GM18498 (cell line): ENCODE measurements around the gene DAGLA.

Experiments
- ATAC-seq: cut with Tn5 transposase; IDR thresholded peaks from one replicate; pipeline ENCODE4 v1.9.1; 2021; ENCODE audit warnings: mild to moderate bottlenecking, moderate library complexity; ENCODE audit not compliant: unreplicated experiment

The DAGLA gene

GRCh38 chr11:61688365-61689163 lies 8.4 kb downstream of the DAGLA start:
- no peak for ATAC-seq

GRCh38 chr11:61689164-61689496 lies 8.9 kb downstream of the DAGLA start:
- no peak for ATAC-seq

GRCh38 chr11:61690706-61691379 lies 10.7 kb downstream of the DAGLA start:
- no peak for ATAC-seq

- ATAC-seq: no peak
These were observed 11.4 kb downstream of the DAGLA start for GRCh38 chr11:61691380-61692156.

- ATAC-seq: no peak
These were observed 13.9 kb downstream of the DAGLA start for GRCh38 chr11:61693922-61694601.

- no peak for ATAC-seq
These were observed 14.4 kb downstream of the DAGLA start for GRCh38 chr11:61694602-61694939.

- no peak for ATAC-seq
These were observed 14.9 kb downstream of the DAGLA start for GRCh38 chr11:61694946-61695706.

- peak; percentile 80 for ATAC-seq
These were observed 15.7 kb downstream of the DAGLA start for GRCh38 chr11:61695917-61696316.

- no peak for ATAC-seq
These were observed 16.4 kb downstream of the DAGLA start for GRCh38 chr11:61696602-61697001.

GRCh38 chr11:61697078-61697502 lies 16.9 kb downstream of the DAGLA start:
- ATAC-seq: no peak

GRCh38 chr11:61697764-61698163 lies 17.6 kb downstream of the DAGLA start:
- ATAC-seq: no peak

- no peak for ATAC-seq
These were observed 18.2 kb downstream of the DAGLA start for GRCh38 chr11:61698173-61698948.

- no peak for ATAC-seq
These were observed 19.6 kb downstream of the DAGLA start for GRCh38 chr11:61699737-61700160.

- ATAC-seq: no peak
These were observed 20.0 kb downstream of the DAGLA start for GRCh38 chr11:61700212-61700611.

- ATAC-seq: no peak
These were observed 20.5 kb downstream of the DAGLA start for GRCh38 chr11:61700720-61701119.

GRCh38 chr11:61701242-61701886 lies 21.2 kb downstream of the DAGLA start:
- no peak for ATAC-seq

GRCh38 chr11:61702701-61703312 lies 22.6 kb downstream of the DAGLA start:
- ATAC-seq: no peak

GRCh38 chr11:61704838-61705237 lies 24.6 kb downstream of the DAGLA start:
- no peak for ATAC-seq
